ENCODE data around the gene MAPRE3.

DNA sequence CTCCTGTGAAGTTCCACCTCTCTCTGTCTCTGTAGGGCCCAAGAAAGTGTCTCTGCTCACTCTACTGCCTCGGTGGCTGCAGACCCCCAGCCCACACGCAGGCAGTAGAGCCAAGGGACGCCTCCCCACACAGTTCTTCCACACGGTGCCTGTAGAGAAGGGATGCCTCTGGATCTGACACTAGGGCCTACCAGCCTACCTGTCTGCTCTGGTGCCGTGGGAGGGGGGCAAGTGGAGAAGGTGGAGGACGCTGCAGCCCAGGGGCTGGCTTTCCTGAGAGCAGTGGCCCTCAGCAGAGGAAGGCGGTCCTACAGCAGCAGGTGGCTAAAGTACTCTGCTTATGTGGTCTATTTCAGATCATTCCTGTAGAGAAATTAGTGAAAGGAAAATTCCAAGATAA lies 53.3 kb downstream of the MAPRE3 start:
- TF ChIP-seq, protein P1, sequence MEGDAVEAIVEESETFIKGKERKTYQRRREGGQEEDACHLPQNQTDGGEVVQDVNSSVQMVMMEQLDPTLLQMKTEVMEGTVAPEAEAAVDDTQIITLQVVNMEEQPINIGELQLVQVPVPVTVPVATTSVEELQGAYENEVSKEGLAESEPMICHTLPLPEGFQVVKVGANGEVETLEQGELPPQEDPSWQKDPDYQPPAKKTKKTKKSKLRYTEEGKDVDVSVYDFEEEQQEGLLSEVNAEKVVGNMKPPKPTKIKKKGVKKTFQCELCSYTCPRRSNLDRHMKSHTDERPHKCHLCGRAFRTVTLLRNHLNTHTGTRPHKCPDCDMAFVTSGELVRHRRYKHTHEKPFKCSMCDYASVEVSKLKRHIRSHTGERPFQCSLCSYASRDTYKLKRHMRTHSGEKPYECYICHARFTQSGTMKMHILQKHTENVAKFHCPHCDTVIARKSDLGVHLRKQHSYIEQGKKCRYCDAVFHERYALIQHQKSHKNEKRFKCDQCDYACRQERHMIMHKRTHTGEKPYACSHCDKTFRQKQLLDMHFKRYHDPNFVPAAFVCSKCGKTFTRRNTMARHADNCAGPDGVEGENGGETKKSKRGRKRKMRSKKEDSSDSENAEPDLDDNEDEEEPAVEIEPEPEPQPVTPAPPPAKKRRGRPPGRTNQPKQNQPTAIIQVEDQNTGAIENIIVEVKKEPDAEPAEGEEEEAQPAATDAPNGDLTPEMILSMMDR (IDR thresholded peaks at IDR 0.05): no peak
- TF ChIP-seq POLR2A (IDR thresholded peaks at IDR 0.05): no peak
